Natural killer cell (primary cell): ENCODE data around the gene PTPRT. TPM values are rescaled to one million over a fixed set of nuclear protein-coding genes. Genes with fewer than 3 reads are reported as not detected.

Experiments used
- ATAC-seq, 3 donors: fragments of 150-1000 bp in 2 of 3; fragments of 200-7000 bp in 1 of 3; cut with Tn5 transposase; 1 replicate in 1 of 3; 2 replicates in 2 of 3; pipeline ENCODE4 v1.10.0; 2021; ENCODE audit warnings: mild to moderate bottlenecking in 2 of 3, moderate library complexity in 2 of 3
- DNase-seq, 2 donors: peaks; one replicate each; pipeline versions ENCODE4 v3.0.0 to v3.0.0-alpha.2; 2013 to 2021; ENCODE audit warnings: mixed read lengths in 1 of 2
- H3K27ac ChIP-seq: one replicate; pipeline ENCODE4 v1.5.1; 2013; ENCODE audit warnings: mild to moderate bottlenecking, low read length
- H3K27me3 ChIP-seq: one replicate; pipeline ENCODE4 v1.6.1; 2013; ENCODE audit warnings: low read length; ENCODE audit not compliant: control insufficient read depth, insufficient read depth
- H3K36me3 ChIP-seq: one replicate; pipeline ENCODE4 v1.6.1; 2013; ENCODE audit warnings: low read length; ENCODE audit not compliant: control insufficient read depth, insufficient read depth
- H3K4me1 ChIP-seq: one replicate; pipeline ENCODE4 v1.6.1; 2013; ENCODE audit warnings: low read length; ENCODE audit not compliant: control insufficient read depth, insufficient read depth
- H3K4me3 ChIP-seq: one replicate; pipeline ENCODE4 v1.5.1; 2013; ENCODE audit warnings: low read length
- H3K9me3 ChIP-seq: one replicate; pipeline ENCODE4 v1.6.1; 2013; ENCODE audit warnings: low read length; ENCODE audit not compliant: control insufficient read depth, insufficient read depth
- H3K27ac Mint-ChIP-seq, 2 donors: one replicate each; pipeline ENCODE4 v1.8.0; 2022; ENCODE audit warnings: mild to moderate bottlenecking in 2 of 2, mixed read lengths in 2 of 2, moderate library complexity in 1 of 2
- H3K27me3 Mint-ChIP-seq, 2 donors: one replicate each; pipeline ENCODE4 v1.8.0; 2022; ENCODE audit warnings: low read depth in 2 of 2, mixed read lengths in 2 of 2
- H3K36me3 Mint-ChIP-seq: one replicate; pipeline ENCODE4 v1.8.0; 2022; ENCODE audit warnings: mixed read lengths
- H3K4me1 Mint-ChIP-seq, 2 donors: one replicate each; pipeline ENCODE4 v1.8.0; 2022; ENCODE audit warnings: mixed read lengths in 2 of 2
- H3K4me3 Mint-ChIP-seq: one replicate; pipeline ENCODE4 v1.8.0; 2022; ENCODE audit warnings: mild to moderate bottlenecking, moderate library complexity, mixed read lengths
- H3K9me3 Mint-ChIP-seq, 2 donors: one replicate each; pipeline ENCODE4 v1.8.0; 2022; ENCODE audit warnings: mixed read lengths in 2 of 2
- WGBS: methylation state at CpG from one replicate; pipeline ENCODE4 v1.1.7; 2013; ENCODE audit warnings: missing lambda C conversion rate; ENCODE audit not compliant: insufficient coverage; 5-methylcytosine and 5-hydroxymethylcytosine counted together
- intact Hi-C: fragments of 100-400 bp; cut with micrococcal nuclease; formaldehyde crosslinking; loops from one replicate; pipeline ENCODE4 v1.14.2; 2022
- total RNA-seq, 4 donors: library from RNA; stranded (reverse); fragments of 120-200 nt in 1 of 4; gene quantifications; one replicate each; pipeline versions ENCODE4 v1.2.3 to v1.2.4, GENCODE V29; 2013 to 2022
- TF ChIP-seq, protein P1 (sequence below): fragments of 200-600 bp; IDR thresholded peaks from one replicate; pipeline ENCODE4 v1.8.0; 2022; ENCODE audit warnings: antibody characterized with exemption

PTPRT gene
- total RNA-seq, 3 donors from 2014 or later (not counting 1 experiment from before 2014, with no cell fraction given) = not detected

DNA sequence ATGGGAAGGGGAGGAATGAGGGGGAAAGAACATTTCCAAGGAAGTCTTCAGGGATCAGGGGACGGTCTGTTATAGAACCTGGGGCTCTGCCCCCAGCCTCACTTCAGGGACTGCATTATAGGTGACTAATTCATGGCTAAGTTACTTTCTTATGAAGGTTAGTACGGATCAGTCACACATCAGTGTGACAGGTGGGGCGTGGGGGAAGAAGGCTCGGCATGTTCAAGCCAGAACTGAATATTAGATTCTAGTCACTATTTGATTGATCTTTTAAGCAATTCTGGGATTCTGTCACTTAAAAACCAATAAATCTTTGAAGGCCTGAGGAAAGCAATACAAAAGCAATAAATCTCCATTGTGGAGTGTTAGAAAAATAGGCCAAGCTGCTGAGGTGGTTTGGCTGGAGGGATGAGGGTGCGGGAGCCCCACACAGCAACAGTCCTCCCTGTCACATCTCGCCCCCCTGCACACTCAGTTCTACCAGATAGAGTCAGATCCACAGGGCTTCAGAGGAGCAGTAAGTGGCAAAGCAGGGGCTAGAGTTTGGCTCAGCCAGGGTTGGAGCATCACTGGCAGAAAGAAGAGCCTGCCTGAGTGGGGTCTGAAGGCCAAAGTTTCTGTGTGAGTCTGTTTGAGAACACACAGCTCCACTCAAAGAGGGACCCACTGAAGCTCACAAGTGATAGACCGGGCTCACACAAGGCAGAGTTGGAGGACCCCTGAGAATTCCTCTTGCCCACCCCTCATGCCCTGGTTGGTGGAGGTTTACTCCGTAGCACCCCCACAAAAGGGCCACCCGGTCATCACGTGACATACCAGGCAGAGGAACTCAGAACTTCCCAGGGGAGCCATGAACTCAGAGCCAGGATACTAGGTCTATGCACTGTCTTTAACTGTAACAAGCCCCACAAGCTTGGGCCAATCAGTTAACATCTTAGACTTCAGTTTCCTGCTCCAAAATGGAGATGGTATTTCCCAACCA, 843.2 kb downstream of the PTPRT start:
- Histone ChIP-seq H3K4me1 (no peaks in the 10 kb centered on the region), H3K4me3 (no peak overlapping the region), H3K36me3 (no peaks in the 10 kb centered on the region), H3K27me3 (no peaks in the 10 kb centered on the region), H3K27ac (no peak overlapping the region), H3K9me3 (no peaks in the 10 kb centered on the region)
- intact Hi-C loops = no loop called here
- H3K27me3 Mint-ChIP-seq = no peaks in the 10 kb centered on the region
- TF ChIP-seq, protein P1, sequence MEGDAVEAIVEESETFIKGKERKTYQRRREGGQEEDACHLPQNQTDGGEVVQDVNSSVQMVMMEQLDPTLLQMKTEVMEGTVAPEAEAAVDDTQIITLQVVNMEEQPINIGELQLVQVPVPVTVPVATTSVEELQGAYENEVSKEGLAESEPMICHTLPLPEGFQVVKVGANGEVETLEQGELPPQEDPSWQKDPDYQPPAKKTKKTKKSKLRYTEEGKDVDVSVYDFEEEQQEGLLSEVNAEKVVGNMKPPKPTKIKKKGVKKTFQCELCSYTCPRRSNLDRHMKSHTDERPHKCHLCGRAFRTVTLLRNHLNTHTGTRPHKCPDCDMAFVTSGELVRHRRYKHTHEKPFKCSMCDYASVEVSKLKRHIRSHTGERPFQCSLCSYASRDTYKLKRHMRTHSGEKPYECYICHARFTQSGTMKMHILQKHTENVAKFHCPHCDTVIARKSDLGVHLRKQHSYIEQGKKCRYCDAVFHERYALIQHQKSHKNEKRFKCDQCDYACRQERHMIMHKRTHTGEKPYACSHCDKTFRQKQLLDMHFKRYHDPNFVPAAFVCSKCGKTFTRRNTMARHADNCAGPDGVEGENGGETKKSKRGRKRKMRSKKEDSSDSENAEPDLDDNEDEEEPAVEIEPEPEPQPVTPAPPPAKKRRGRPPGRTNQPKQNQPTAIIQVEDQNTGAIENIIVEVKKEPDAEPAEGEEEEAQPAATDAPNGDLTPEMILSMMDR = no peak
- 87% methylated on average over 10 of the region's 10 CpGs for WGBS
- DNase-seq = no peak
- ATAC-seq = no peak
- H3K27ac Mint-ChIP-seq = no peak overlapping the region
- H3K9me3 Mint-ChIP-seq = peaks cover 0 to 10% of the 10 kb centered on the region in 2 donors
- H3K4me3 Mint-ChIP-seq = no peak overlapping the region
- H3K4me1 Mint-ChIP-seq = no peaks in the 10 kb centered on the region
- H3K36me3 Mint-ChIP-seq = no peaks in the 10 kb centered on the region

DNA sequence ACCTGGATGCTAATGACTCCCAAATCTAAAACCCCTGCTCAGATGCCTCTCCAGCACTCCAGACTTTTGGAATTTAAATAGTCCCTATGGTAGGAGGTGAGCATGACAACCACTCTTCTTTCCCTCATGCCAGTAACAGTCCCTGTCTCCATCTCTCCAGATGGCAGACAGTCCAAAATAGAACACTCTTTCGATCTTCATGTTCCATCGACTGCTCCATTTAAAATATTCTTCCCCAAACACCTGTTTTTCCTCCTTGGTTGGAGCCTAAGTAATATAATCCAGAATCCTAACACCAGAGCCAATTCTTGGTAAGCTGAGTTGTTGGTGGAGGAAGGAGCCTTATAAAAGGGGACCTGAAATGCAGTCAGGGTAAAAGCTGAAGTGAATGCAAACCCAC, 848.1 kb downstream of the PTPRT start:
- Histone ChIP-seq H3K27me3 (no peaks in the 10 kb centered on the region), H3K9me3 (no peaks in the 10 kb centered on the region), H3K36me3 (no peaks in the 10 kb centered on the region), H3K4me3 (no peak overlapping the region), H3K4me1 (no peaks in the 10 kb centered on the region), H3K27ac (no peak overlapping the region)
- Mint-ChIP-seq H3K9me3 (peaks cover 0 to 5% of the 10 kb centered on the region in 2 donors), H3K4me1 (no peaks in the 10 kb centered on the region), H3K36me3 (no peaks in the 10 kb centered on the region), H3K27me3 (no peaks in the 10 kb centered on the region), H3K27ac (no peak overlapping the region), H3K4me3 (no peak overlapping the region)
- intact Hi-C loops = no loop called here
- DNase-seq (no peak), ATAC-seq (no peak)
- 85% methylated on average over 2 of the region's 2 CpGs for WGBS
- TF ChIP-seq, protein P1 = no peak

DNA sequence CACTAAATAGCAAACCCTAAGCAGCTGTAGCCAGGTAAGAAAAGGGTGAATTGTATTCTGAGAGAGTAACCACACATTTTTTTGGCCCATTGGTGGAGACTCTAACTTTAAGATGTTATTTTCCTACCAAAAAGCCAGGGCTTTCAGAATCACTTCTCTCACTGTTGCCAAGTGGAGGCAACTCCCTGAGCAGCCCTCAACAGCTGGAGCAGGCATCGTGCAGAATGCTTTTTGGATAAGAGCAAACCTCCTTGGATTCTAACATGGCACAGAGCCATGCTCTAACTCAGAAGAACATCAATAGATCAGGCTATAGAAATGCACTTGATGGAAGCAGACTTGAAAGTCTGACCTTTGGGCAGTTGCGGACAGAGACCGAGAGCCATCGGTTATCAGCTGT, 849.3 kb downstream of the PTPRT start:
- Histone ChIP-seq H3K27ac (no peak overlapping the region), H3K4me3 (no peak overlapping the region), H3K27me3 (no peaks in the 10 kb centered on the region), H3K9me3 (no peaks in the 10 kb centered on the region), H3K4me1 (no peaks in the 10 kb centered on the region), H3K36me3 (no peaks in the 10 kb centered on the region)
- Mint-ChIP-seq H3K27me3 (no peaks in the 10 kb centered on the region), H3K36me3 (no peaks in the 10 kb centered on the region), H3K4me1 (no peaks in the 10 kb centered on the region), H3K4me3 (no peak overlapping the region), H3K27ac (no peak overlapping the region), H3K9me3 (peaks cover 0 to 6% of the 10 kb centered on the region in 2 donors)
- 96% methylated on average over 4 of the region's 4 CpGs for WGBS
- intact Hi-C loops = no loop called here
- no peak for ATAC-seq
- DNase-seq = no peak
- TF ChIP-seq, protein P1 = no peak
